Cardiac atrium fibroblast (primary cell): ENCODE data around the gene MYO18B. TPM values are rescaled to one million over a fixed set of nuclear protein-coding genes. Genes with fewer than 3 reads are reported as not detected.

Source experiments
- total RNA-seq: library from RNA; depleted of rRNA; stranded (reverse); fragments of >200 nt; gene quantifications from 2 replicates; pipeline ENCODE4 v1.2.3, GENCODE V29; 2015

The MYO18B gene, protein sequence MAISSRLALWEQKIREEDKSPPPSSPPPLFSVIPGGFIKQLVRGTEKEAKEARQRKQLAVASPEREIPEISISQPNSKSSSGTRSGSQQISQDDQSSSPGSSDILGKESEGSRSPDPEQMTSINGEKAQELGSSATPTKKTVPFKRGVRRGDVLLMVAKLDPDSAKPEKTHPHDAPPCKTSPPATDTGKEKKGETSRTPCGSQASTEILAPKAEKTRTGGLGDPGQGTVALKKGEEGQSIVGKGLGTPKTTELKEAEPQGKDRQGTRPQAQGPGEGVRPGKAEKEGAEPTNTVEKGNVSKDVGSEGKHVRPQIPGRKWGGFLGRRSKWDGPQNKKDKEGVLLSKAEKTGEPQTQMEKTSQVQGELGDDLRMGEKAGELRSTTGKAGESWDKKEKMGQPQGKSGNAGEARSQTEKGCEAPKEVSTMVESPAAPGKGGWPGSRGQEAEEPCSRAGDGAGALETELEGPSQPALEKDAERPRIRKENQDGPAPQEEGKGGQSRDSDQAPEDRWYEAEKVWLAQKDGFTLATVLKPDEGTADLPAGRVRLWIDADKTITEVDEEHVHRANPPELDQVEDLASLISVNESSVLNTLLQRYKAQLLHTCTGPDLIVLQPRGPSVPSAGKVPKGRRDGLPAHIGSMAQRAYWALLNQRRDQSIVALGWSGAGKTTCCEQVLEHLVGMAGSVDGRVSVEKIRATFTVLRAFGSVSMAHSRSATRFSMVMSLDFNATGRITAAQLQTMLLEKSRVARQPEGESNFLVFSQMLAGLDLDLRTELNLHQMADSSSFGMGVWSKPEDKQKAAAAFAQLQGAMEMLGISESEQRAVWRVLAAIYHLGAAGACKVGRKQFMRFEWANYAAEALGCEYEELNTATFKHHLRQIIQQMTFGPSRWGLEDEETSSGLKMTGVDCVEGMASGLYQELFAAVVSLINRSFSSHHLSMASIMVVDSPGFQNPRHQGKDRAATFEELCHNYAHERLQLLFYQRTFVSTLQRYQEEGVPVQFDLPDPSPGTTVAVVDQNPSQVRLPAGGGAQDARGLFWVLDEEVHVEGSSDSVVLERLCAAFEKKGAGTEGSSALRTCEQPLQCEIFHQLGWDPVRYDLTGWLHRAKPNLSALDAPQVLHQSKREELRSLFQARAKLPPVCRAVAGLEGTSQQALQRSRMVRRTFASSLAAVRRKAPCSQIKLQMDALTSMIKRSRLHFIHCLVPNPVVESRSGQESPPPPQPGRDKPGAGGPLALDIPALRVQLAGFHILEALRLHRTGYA (N-terminal part only)
- total RNA-seq, result under 0.01 and 0.65 TPM in 2 replicates

DNA sequence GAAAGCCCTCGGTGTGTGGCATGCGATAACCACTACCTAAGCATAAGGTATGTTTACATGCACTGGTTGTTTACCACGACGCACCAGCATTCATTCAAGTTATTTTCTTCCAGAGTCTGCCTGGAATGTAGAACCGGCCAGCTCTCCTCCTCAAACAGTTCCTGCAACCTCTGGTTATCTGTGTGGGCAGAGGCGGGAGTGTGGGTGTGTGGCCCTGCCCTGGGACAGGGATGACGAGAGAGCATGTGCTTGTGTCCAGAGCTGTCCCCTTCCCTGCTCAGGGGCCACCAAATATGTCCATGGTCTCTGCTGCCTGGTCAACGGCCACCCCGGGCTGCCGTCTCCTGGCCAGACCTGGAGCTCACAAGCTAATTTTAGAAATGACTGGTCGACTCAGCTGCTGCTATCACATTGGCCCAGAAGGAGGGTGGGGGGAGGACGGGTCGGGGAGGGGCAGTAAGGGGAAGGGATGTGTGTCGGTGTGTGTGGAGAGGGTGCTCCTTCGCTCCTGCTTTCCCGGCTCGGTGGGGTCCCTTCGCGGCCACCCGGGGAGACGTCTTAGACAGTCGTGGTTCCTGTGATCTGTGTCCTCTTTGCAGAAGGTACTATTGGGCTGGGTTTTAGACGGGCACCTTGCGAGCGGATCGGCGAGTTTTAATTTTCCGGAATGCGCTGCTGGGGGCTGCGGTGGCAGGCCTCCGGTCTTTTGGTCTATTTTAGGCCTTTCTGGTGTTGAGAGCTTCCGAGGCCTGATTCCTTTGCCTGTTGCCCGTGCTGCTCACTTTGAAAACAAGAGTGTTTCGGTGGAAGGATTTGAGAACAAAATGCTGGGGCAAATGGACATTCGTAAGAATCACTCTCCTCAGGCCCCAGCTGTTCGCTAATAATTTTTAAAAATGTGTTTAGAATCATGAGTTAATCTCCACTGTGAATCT, at the start of gene MYO18B:
Gene MYO18B (plus strand): TSS at position 497 of the 935 bp plus-strand sequence. CDS start 18,905 bp downstream, outside the sequence.

Other genes starting within 250 kb of the MYO18B start
- 0.54 and 7.6 TPM in 2 replicates for gene GRK3, start 177.5 kb upstream of the MYO18B start, total RNA-seq